ENCODE results near the gene TSPO.

DNA sequence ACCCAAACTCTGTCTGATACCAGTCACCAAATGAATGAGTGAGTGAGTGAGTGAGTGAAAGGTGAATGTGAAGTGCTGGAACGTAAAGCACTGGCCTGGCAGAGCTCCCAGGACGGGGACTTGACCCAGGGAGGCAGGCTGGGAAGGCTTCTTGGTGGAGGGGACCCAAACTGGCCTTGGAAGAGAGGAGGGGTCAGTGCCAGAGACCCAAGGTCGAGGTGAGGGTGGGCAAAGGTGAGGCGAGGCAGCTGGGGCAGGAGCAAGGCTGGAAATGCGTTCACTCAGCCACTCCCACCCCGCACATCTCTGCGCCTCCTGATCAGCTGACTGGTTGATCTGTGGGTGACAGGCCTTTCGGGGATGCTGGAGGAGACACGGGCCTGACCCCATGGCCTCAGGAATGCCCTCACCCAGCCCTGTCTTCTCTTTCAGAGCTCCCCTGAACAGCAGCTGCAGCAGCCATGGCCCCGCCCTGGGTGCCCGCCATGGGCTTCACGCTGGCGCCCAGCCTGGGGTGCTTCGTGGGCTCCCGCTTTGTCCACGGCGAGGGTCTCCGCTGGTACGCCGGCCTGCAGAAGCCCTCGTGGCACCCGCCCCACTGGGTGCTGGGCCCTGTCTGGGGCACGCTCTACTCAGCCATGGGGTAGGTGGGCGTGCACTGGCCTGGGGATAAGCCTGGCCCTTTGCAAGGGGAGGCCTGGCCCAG is 7.6 kb downstream of the TSPO start:
- TF ChIP-seq, protein P1, sequence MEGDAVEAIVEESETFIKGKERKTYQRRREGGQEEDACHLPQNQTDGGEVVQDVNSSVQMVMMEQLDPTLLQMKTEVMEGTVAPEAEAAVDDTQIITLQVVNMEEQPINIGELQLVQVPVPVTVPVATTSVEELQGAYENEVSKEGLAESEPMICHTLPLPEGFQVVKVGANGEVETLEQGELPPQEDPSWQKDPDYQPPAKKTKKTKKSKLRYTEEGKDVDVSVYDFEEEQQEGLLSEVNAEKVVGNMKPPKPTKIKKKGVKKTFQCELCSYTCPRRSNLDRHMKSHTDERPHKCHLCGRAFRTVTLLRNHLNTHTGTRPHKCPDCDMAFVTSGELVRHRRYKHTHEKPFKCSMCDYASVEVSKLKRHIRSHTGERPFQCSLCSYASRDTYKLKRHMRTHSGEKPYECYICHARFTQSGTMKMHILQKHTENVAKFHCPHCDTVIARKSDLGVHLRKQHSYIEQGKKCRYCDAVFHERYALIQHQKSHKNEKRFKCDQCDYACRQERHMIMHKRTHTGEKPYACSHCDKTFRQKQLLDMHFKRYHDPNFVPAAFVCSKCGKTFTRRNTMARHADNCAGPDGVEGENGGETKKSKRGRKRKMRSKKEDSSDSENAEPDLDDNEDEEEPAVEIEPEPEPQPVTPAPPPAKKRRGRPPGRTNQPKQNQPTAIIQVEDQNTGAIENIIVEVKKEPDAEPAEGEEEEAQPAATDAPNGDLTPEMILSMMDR (IDR thresholded peaks at IDR 0.05), result no peak
- no peak for TF ChIP-seq ZFX (IDR thresholded peaks at IDR 0.05; ENCODE audit: borderline replicate concordance)

All from 22Rv1 (cell line).